Esophagus squamous epithelium (tissue), 4 donors: ENCODE results near the gene CYREN.

Experiments used
- CTCF ChIP-seq, 6 experiments: fragments of 450-650 bp in 4 of 6; fragments of 200-600 bp in 2 of 6; sonication (generic) in 2 of 6; IDR thresholded peaks; one replicate each; pipeline ENCODE4 v1.5.1; 2016 to 2019; ENCODE audit warnings: antibody characterized with exemption in 6 of 6, mild to moderate bottlenecking in 4 of 6, moderate library complexity in 4 of 6
- POLR2A ChIP-seq, 4 donors: fragments of 450-650 bp; IDR thresholded peaks; one replicate each; pipeline ENCODE4 v1.6.1; 2017; ENCODE audit warnings: antibody characterized with exemption in 4 of 4, mild to moderate bottlenecking in 4 of 4, moderate library complexity in 3 of 4

GRCh38 chr7:135195156-135195555, 24.6 kb upstream of the CYREN start:
- no peak for TF ChIP-seq CTCF (IDR thresholded peaks at IDR 0.05)
- TF ChIP-seq POLR2A (IDR thresholded peaks at IDR 0.05) = no peak
